Keratinocyte (primary cell): ENCODE measurements around the gene TFR2.

ENCODE experiments used
- EZH2 ChIP-seq: IDR thresholded peaks from one replicate; pipeline ENCODE4 v1.6.1; 2012; ENCODE audit warnings: inconsistent platforms, mild to moderate bottlenecking, low read length, moderate library complexity
- TF ChIP-seq, protein P1 (sequence below), 3 experiments: IDR thresholded peaks in 1 of 3; conservative IDR thresholded peaks in 1 of 3; optimal IDR thresholded peaks in 1 of 3; 2 replicates in 2 of 3; 3 replicates in 1 of 3; pipeline versions ENCODE3 to v1.5.1; 2011; ENCODE audit warnings: low read length in 3 of 3, mild to moderate bottlenecking in 3 of 3, moderate library complexity in 2 of 3, control low read depth in 1 of 3, inconsistent platforms in 1 of 3; ENCODE audit not compliant: insufficient read depth in 2 of 3; ENCODE audit errors: extremely low read depth in 1 of 3

DNA sequence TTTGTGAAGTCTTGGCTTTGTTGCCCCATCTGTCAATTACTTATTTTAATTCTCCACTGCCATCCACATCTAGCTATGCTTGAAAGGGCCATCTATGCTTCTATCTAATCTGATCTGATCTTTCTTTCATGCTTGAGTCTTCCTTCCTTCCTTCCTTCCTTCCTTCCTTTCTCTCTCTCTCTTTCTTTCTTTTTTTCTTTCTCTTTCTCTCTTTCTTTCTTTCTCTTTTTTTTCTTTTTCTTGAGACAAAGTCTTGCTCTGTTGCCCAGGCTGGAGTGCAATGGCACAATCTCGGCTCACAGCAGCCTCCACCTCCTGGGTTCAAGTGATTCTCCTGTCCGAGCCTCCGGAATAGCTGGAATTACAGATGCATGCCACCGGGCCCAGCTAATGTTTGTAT, 11.3 kb downstream of the TFR2 start:
- TF ChIP-seq, protein P1, sequence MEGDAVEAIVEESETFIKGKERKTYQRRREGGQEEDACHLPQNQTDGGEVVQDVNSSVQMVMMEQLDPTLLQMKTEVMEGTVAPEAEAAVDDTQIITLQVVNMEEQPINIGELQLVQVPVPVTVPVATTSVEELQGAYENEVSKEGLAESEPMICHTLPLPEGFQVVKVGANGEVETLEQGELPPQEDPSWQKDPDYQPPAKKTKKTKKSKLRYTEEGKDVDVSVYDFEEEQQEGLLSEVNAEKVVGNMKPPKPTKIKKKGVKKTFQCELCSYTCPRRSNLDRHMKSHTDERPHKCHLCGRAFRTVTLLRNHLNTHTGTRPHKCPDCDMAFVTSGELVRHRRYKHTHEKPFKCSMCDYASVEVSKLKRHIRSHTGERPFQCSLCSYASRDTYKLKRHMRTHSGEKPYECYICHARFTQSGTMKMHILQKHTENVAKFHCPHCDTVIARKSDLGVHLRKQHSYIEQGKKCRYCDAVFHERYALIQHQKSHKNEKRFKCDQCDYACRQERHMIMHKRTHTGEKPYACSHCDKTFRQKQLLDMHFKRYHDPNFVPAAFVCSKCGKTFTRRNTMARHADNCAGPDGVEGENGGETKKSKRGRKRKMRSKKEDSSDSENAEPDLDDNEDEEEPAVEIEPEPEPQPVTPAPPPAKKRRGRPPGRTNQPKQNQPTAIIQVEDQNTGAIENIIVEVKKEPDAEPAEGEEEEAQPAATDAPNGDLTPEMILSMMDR (optimal IDR thresholded peaks at IDR 0.05 in 1 of 3, IDR thresholded peaks at IDR 0.05 in 1 of 3, conservative IDR thresholded peaks at IDR 0.05 in 1 of 3; ENCODE audit: extremely low read depth in 1 of 3, insufficient read depth in 2 of 3, low read length in 3 of 3), result no peak
- TF ChIP-seq EZH2, result no peak
